GM12878 (cell line): ENCODE data around the gene SLC12A7.

ENCODE experiments used
- BACH1 ChIP-seq: fragments of 450-650 bp; IDR thresholded peaks from 2 replicates; pipeline ENCODE4 v1.6.1; 2017; ENCODE audit warnings: mild to moderate bottlenecking, borderline replicate concordance
- BHLHE40 ChIP-seq, 2 experiments: fragments of 450-650 bp in 1 of 2; IDR thresholded peaks; 2 replicates each; pipeline ENCODE4 v1.6.1; 2011 to 2017; ENCODE audit warnings: low read depth in 2 of 2, borderline replicate concordance in 1 of 2, improper control_type of control experiment in 1 of 2, low read length in 1 of 2, mild to moderate bottlenecking in 1 of 2
- CBX3 ChIP-seq: fragments of 200-600 bp; sonication (generic); IDR thresholded peaks from 2 replicates; pipeline ENCODE4 v1.6.1; 2016; ENCODE audit warnings: low read depth, borderline replicate concordance
- EZH2 ChIP-seq: IDR thresholded peaks from 2 replicates; pipeline ENCODE4 v1.6.1; 2012; ENCODE audit warnings: low read depth, mild to moderate bottlenecking, control low read depth, inconsistent platforms, low read length, borderline replicate concordance; ENCODE audit not compliant: control insufficient read depth
- KDM1A ChIP-seq: fragments of 200-600 bp; sonication (generic); IDR thresholded peaks from 2 replicates; pipeline ENCODE4 v1.6.1; 2016; ENCODE audit warnings: borderline replicate concordance
- NFYA ChIP-seq: IDR thresholded peaks from 2 replicates; pipeline ENCODE4 v1.6.1; 2011; ENCODE audit warnings: low read depth, mild to moderate bottlenecking, low read length, improper control_type of control experiment, borderline replicate concordance
- POLR2A ChIP-seq: IDR thresholded peaks from 2 replicates; pipeline ENCODE4 v1.6.1; 2011; ENCODE audit warnings: low read depth, mild to moderate bottlenecking, low read length
- POLR2AphosphoS5 ChIP-seq: IDR thresholded peaks from 2 replicates; pipeline ENCODE4 v1.6.1; 2011; ENCODE audit warnings: mild to moderate bottlenecking, low read length, inconsistent platforms
- SIN3A ChIP-seq: IDR thresholded peaks from 2 replicates; pipeline ENCODE4 v1.6.1; 2012; ENCODE audit warnings: low read depth, low read length, improper control_type of control experiment
- TAF1 ChIP-seq: IDR thresholded peaks from 2 replicates; pipeline ENCODE4 v1.6.1; 2011; ENCODE audit warnings: mild to moderate bottlenecking, low read depth, low read length, borderline replicate concordance
- TF ChIP-seq, protein P1 (sequence below): IDR thresholded peaks from 2 replicates; pipeline ENCODE4 v1.6.1; 2012; ENCODE audit warnings: low read depth, low read length, improper control_type of control experiment
- TF ChIP-seq, protein P2 (sequence below), 3 experiments: IDR thresholded peaks in 2 of 3; conservative IDR thresholded peaks in 1 of 3; 2 replicates each; pipeline ENCODE4 v1.5.1; 2011; ENCODE audit warnings: low read depth in 3 of 3, low read length in 3 of 3, mild to moderate bottlenecking in 3 of 3, control low read depth in 2 of 3, moderate library complexity in 2 of 3, inconsistent platforms in 1 of 3, mixed read lengths in 1 of 3; ENCODE audit not compliant: control insufficient read depth in 2 of 3, insufficient read depth in 1 of 3; ENCODE audit errors: extremely low read depth in 1 of 3
- TF ChIP-seq, protein P3 (sequence below): fragments of 450-650 bp; IDR thresholded peaks from 2 replicates; pipeline ENCODE4 v1.6.1; 2014; ENCODE audit warnings: mild to moderate bottlenecking
- TF ChIP-seq, protein P4 (sequence below): fragments of 450-650 bp; IDR thresholded peaks from 2 replicates; pipeline ENCODE4 v1.6.1; 2017; ENCODE audit warnings: mild to moderate bottlenecking, moderate library complexity

DNA sequence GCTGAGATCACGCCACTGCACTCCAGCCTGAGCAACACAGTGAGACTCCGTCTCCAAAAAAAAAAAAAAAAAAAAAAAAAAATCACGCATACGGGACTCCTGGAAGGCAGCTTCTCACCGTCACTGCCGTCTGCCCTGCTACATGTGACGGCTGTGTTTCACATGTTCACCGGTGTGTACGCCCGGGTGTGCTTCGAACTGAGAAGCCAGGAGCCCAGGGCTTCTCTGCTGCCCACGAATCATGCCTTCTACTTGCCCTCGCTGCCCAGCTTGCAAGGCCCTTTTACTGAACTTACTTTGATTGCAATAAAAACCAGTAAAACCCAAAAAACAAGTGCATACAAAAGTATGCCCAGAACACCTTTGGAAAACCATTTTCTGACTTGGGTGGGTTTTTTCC is 109.0 kb downstream of the SLC12A7 start:
- TF ChIP-seq NFYA (no peak), EZH2 (no peak), POLR2AphosphoS5 (no peak), SIN3A (no peak), POLR2A (no peak), BACH1 (no peak), CBX3 (no peak), BHLHE40 (IDR thresholded peaks at IDR 0.05; ENCODE audit: borderline replicate concordance in 1 of 2, low read depth in 2 of 2, low read length in 1 of 2) (no peak), TAF1 (no peak), KDM1A (no peak)
- TF ChIP-seq, protein P1, sequence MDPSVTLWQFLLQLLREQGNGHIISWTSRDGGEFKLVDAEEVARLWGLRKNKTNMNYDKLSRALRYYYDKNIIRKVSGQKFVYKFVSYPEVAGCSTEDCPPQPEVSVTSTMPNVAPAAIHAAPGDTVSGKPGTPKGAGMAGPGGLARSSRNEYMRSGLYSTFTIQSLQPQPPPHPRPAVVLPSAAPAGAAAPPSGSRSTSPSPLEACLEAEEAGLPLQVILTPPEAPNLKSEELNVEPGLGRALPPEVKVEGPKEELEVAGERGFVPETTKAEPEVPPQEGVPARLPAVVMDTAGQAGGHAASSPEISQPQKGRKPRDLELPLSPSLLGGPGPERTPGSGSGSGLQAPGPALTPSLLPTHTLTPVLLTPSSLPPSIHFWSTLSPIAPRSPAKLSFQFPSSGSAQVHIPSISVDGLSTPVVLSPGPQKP = no peak
- TF ChIP-seq, protein P2, sequence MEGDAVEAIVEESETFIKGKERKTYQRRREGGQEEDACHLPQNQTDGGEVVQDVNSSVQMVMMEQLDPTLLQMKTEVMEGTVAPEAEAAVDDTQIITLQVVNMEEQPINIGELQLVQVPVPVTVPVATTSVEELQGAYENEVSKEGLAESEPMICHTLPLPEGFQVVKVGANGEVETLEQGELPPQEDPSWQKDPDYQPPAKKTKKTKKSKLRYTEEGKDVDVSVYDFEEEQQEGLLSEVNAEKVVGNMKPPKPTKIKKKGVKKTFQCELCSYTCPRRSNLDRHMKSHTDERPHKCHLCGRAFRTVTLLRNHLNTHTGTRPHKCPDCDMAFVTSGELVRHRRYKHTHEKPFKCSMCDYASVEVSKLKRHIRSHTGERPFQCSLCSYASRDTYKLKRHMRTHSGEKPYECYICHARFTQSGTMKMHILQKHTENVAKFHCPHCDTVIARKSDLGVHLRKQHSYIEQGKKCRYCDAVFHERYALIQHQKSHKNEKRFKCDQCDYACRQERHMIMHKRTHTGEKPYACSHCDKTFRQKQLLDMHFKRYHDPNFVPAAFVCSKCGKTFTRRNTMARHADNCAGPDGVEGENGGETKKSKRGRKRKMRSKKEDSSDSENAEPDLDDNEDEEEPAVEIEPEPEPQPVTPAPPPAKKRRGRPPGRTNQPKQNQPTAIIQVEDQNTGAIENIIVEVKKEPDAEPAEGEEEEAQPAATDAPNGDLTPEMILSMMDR (IDR thresholded peaks at IDR 0.05 in 2 of 3, conservative IDR thresholded peaks at IDR 0.05 in 1 of 3; ENCODE audit: control insufficient read depth in 2 of 3, extremely low read depth in 1 of 3, insufficient read depth in 1 of 3, low read depth in 3 of 3, low read length in 3 of 3) = no peak
- TF ChIP-seq, protein P3, sequence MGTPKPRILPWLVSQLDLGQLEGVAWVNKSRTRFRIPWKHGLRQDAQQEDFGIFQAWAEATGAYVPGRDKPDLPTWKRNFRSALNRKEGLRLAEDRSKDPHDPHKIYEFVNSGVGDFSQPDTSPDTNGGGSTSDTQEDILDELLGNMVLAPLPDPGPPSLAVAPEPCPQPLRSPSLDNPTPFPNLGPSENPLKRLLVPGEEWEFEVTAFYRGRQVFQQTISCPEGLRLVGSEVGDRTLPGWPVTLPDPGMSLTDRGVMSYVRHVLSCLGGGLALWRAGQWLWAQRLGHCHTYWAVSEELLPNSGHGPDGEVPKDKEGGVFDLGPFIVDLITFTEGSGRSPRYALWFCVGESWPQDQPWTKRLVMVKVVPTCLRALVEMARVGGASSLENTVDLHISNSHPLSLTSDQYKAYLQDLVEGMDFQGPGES = no peak
- TF ChIP-seq, protein P4, sequence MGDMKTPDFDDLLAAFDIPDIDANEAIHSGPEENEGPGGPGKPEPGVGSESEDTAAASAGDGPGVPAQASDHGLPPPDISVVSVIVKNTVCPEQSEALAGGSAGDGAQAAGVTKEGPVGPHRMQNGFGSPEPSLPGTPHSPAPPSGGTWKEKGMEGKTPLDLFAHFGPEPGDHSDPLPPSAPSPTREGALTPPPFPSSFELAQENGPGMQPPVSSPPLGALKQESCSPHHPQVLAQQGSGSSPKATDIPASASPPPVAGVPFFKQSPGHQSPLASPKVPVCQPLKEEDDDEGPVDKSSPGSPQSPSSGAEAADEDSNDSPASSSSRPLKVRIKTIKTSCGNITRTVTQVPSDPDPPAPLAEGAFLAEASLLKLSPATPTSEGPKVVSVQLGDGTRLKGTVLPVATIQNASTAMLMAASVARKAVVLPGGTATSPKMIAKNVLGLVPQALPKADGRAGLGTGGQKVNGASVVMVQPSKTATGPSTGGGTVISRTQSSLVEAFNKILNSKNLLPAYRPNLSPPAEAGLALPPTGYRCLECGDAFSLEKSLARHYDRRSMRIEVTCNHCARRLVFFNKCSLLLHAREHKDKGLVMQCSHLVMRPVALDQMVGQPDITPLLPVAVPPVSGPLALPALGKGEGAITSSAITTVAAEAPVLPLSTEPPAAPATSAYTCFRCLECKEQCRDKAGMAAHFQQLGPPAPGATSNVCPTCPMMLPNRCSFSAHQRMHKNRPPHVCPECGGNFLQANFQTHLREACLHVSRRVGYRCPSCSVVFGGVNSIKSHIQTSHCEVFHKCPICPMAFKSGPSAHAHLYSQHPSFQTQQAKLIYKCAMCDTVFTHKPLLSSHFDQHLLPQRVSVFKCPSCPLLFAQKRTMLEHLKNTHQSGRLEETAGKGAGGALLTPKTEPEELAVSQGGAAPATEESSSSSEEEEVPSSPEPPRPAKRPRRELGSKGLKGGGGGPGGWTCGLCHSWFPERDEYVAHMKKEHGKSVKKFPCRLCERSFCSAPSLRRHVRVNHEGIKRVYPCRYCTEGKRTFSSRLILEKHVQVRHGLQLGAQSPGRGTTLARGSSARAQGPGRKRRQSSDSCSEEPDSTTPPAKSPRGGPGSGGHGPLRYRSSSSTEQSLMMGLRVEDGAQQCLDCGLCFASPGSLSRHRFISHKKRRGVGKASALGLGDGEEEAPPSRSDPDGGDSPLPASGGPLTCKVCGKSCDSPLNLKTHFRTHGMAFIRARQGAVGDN = no peak
